Measurements from ENCODE around the gene XXYLT1. TPM values are rescaled to one million over a fixed set of nuclear protein-coding genes. Genes with fewer than 3 reads are reported as not detected.

Gene XXYLT1
- total and polyA plus RNA-seq, 7 donors = 2.5 to 13.8 (median 11.1) TPM

GRCh38 chr3:195096053-195096452 lies 174.9 kb downstream of the XXYLT1 start:
- 82 to 94% methylated on average over 11 of the region's 11 CpGs for WGBS, 2 donors
- Histone ChIP-seq H3K9me3 (no peaks in the 10 kb centered on the region), H3K27ac (no peak overlapping the region), H3K27me3 (no peaks in the 10 kb centered on the region), H3K4me1 (no peaks in the 10 kb centered on the region), H3K36me3 (no peaks in the 10 kb centered on the region), H3K4me3 (no peak overlapping the region)
- DNase-seq = no peak
- intact Hi-C loops (cut with DNase I) = no loop called here
- TF ChIP-seq EP300 (IDR thresholded peaks at IDR 0.05) (no peak), POLR2AphosphoS5 (IDR thresholded peaks at IDR 0.05) (no peak), POLR2A (IDR thresholded peaks at IDR 0.05) (no peak), CTCF (IDR thresholded peaks at IDR 0.05) (no peak)

GRCh38 chr3:195095704-195096036 lies 175.3 kb downstream of the XXYLT1 start:
- Histone ChIP-seq H3K4me3 (no peak overlapping the region), H3K27ac (no peak overlapping the region), H3K27me3 (no peaks in the 10 kb centered on the region), H3K36me3 (no peaks in the 10 kb centered on the region), H3K4me1 (no peaks in the 10 kb centered on the region), H3K9me3 (no peaks in the 10 kb centered on the region)
- 88 to 89% methylated on average over 7 of the region's 7 CpGs for WGBS, 2 donors
- intact Hi-C loops (cut with DNase I) = no loop called here
- no peak for TF ChIP-seq EP300 (IDR thresholded peaks at IDR 0.05)
- TF ChIP-seq POLR2A (IDR thresholded peaks at IDR 0.05) = no peak
- TF ChIP-seq CTCF (IDR thresholded peaks at IDR 0.05) = no peak
- no peak for TF ChIP-seq POLR2AphosphoS5 (IDR thresholded peaks at IDR 0.05)
- DNase-seq = no peak

GRCh38 chr3:195095035-195095703 lies 175.8 kb downstream of the XXYLT1 start:
- intact Hi-C loops (cut with DNase I) = no loop called here
- H3K4me1 ChIP-seq = no peaks in the 10 kb centered on the region
- H3K27me3 ChIP-seq = no peaks in the 10 kb centered on the region
- H3K4me3 ChIP-seq = no peak overlapping the region
- DNase-seq = no peak
- TF ChIP-seq POLR2A (IDR thresholded peaks at IDR 0.05) = no peak
- TF ChIP-seq CTCF (IDR thresholded peaks at IDR 0.05) = no peak
- no peak for TF ChIP-seq EP300 (IDR thresholded peaks at IDR 0.05)
- TF ChIP-seq POLR2AphosphoS5 (IDR thresholded peaks at IDR 0.05) = no peak
- no peak overlapping the region for H3K27ac ChIP-seq
- H3K36me3 ChIP-seq = no peaks in the 10 kb centered on the region
- 81 to 91% methylated on average over 19 of the region's 19 CpGs for WGBS, 2 donors
- H3K9me3 ChIP-seq = no peaks in the 10 kb centered on the region

- Histone ChIP-seq H3K27ac (no peak overlapping the region), H3K27me3 (no peaks in the 10 kb centered on the region), H3K4me3 (no peak overlapping the region), H3K9me3 (no peaks in the 10 kb centered on the region), H3K4me1 (no peaks in the 10 kb centered on the region), H3K36me3 (no peaks in the 10 kb centered on the region)
- WGBS, 2 donors = 74 to 82% methylated on average over 32 of the region's 32 CpGs
- TF ChIP-seq EP300 (IDR thresholded peaks at IDR 0.05) (no peak), POLR2AphosphoS5 (IDR thresholded peaks at IDR 0.05) (no peak), POLR2A (IDR thresholded peaks at IDR 0.05) (no peak), CTCF (IDR thresholded peaks at IDR 0.05) (no peak)
- DNase-seq = no peak
- intact Hi-C loops (cut with DNase I) = no loop called here
Measured at GRCh38 chr3:195094191-195094921, 176.6 kb downstream of the XXYLT1 start.
